Measurements from ENCODE around the gene PITPNC1. TPM values are rescaled to one million over a fixed set of nuclear protein-coding genes. Genes with fewer than 3 reads are reported as not detected.

Gene PITPNC1
- total RNA-seq, 1 donor from 2014 or later, result 32.1 TPM

- DNase-seq (ENCODE audit: low spot score), result peak; percentile 54
Measured at GRCh38 chr17:67546578-67547527, 169.8 kb downstream of the PITPNC1 start.

DNA sequence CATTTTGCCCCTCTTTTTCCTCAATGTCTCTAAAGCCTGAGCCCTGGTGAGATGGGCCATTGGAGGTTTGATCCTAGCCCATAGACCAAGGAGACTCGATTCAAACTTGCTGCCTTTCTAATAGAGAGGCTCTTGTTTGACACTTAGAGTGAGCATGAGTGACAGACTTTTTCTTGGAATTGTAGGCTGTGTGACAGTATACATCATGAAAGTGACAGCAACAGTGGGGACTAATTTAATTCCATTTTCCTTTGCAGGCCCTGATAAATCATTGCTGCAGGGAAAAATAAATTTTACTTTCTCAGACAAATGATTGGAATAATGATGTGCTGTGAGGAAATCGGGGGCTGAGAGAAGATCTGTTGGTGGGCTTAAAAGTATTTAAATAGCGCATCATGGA lies 171.6 kb downstream of the PITPNC1 start:
- DNase-seq (ENCODE audit: low spot score), result no peak

- no peak for DNase-seq (ENCODE audit: low spot score)
Measured at GRCh38 chr17:67549820-67550219, 172.7 kb downstream of the PITPNC1 start.

DNA sequence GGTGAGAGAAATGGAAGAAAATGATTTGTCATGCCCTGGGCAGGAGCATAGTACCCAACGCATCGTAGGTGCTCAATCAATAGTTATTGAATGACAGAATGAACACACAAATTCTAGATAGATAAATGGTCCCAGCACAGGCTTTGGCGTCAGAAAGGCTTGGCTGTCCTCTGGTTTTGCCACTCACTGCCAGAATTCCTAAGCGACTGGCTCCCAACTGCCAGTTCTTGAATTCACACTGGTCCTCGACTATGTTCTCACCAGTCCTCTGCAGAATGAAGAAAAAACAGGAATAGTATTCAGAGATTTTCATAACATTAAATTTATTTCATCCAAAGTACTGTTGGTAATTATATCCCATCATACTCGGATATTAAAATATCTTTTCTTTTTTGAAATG lies 177.6 kb downstream of the PITPNC1 start:
- DNase-seq (ENCODE audit: low spot score), result no peak

- DNase-seq (ENCODE audit: low spot score), result no peak
Measured at GRCh38 chr17:67555855-67556254, 178.8 kb downstream of the PITPNC1 start.

DNA sequence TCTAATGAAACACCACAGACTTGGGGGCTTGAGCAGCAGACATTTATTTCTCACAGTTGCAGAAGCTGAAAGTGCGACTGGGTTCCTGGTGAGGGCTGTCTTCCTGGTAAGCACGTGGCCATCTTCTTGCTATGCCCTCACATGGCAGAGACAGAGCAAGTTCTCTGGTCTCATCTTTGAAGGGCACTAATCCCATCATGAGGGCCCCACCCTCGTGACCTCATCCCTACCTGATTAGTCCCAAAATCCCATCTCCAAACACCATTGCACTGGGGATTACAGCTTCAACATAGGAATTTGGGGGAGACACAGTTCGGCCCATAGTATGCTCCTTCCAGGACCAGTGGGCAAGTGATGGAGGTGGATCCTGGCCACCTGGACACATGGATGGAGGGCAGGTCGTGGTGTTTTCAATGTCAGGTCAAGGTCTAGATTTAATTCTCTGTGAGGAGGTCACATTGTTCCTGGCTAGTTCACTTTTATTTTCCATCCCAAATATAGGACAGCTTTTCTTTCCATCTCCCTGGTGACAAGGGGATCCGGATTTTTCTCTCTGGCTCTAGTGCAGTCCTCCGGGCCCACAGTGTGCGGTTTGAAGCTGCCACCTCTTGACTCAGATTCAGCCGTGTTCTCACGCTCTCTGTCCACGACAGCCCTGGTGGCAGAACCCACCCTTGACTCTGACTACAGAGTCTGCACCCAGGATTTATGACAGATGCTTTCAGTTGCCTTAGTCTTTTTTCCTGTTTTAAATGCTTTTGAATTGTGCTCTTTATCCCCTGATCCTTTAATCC lies 180.2 kb downstream of the PITPNC1 start:
- DNase-seq (ENCODE audit: low spot score), result no peak

DNA sequence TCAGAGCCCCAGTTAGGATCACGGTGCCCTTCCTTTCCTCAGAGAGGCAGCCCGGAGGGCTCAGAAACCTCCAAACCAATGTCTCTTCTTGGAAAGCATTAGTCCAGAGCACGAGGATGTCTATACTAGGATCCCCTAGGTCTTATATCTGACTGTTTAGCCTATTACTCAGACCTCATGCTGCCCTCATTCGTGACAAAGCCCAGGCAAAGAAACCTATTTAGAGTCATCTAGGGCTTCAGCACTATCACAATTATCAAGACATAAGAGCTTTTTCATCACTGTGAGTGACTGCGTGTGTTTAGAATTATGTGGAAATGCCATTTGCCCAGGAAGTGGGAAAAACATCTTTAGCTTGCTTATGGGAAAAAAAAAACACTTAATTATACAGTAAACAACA lies 180.8 kb downstream of the PITPNC1 start:
- DNase-seq (ENCODE audit: low spot score), result no peak

DNA sequence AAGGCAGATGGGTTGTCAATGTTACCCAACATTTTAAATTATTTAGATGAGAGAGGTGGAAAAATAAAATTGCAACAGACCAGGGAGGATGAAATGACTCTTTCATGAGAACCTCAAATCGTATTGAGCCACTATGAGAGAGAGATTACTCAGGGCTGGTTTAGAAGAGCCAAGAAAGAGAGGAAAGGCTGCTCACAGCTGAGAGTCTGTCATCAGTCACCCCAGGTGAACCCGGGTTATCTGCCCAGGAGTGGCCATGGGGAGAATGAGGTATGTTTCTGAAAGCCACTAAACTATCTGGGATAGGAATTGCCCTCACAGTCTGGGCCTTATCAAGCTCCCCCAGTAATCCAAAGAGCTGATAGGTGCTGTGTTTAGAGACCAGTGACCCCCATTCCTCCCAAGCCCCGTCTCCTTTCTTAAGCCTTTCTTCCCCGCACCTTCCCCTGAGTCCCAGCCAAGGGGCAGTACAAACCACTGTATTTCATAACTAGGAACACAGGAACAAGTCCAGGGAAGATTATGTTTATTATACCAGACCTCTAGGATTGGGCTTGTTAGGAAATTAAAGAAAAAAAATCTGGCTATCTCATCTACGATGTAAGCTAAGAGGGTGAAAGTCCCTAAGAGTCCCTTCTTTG lies 181.8 kb downstream of the PITPNC1 start:
- no peak for DNase-seq (ENCODE audit: low spot score)

- DNase-seq (ENCODE audit: low spot score), result no peak
Measured at GRCh38 chr17:67559381-67559966, 182.4 kb downstream of the PITPNC1 start.

GRCh38 chr17:67562005-67562404 lies 184.9 kb downstream of the PITPNC1 start:
- no peak for DNase-seq (ENCODE audit: low spot score)

DNA sequence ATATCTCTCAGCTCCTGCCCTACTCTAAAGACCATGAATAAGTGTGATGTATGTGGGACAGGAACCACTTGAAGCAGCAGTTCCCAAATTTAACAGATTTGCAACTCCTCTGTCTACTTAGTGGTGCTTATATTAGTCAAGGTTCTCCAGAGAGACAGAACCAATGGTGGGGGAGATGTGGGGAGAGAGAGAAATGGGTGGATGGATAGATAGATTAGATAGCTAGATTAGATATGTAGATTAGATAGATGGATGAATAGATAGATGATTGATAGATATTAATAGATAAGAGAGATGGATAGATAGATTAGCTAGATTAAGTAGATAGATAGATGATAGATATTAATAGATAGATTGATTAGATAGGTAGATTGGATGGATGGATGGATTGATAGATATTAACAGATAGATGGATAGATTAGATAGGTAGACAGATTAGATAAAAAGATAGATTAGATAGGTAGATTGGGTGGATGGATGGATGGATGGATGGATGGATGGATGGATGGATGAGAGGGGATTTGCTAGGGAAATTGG lies 186.7 kb downstream of the PITPNC1 start:
- DNase-seq (ENCODE audit: low spot score), result no peak

DNA sequence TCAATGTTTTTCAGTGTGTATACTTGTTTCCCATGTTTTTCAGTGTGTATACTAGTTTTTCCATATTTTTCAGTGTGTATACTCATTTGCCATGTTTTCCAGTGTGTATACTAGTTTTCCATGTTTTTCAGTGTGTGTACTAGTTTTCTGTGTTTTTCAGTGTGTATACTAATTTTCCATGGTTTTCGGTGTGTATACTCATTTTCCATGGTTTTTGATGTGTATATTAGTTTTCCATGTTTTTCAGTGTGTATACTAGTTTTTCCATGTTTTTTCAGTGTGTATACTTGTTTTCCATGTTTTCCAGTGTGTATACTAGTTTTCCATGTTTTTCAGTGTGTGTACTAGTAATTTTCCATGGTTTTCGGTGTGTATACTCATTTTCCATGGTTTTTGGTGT lies 188.0 kb downstream of the PITPNC1 start:
- no peak for DNase-seq (ENCODE audit: low spot score)

- no peak for DNase-seq (ENCODE audit: low spot score)
Measured at GRCh38 chr17:67566656-67567055, 189.6 kb downstream of the PITPNC1 start.

DNA sequence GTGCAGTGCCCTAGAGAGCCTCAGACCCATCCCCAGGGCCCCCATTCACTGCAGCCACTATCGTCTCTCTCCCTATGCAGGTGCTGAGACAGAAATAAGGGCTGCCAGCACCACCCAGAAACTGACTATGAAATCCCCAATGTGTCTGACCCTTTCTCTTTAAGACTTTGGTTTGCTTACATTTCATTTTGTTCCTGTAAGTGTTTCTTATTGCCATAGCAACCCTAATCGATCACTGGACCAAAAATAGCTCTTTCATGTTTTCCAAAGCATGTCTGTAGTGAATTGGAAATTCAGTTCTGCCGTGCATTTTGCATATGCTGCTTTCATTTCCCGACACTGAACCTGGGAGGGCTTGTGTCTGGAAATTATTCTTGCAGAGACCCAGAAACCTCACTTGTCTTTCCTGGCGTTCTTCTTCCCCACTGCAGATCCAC lies 192.0 kb downstream of the PITPNC1 start:
- no peak for DNase-seq (ENCODE audit: low spot score)

DNA sequence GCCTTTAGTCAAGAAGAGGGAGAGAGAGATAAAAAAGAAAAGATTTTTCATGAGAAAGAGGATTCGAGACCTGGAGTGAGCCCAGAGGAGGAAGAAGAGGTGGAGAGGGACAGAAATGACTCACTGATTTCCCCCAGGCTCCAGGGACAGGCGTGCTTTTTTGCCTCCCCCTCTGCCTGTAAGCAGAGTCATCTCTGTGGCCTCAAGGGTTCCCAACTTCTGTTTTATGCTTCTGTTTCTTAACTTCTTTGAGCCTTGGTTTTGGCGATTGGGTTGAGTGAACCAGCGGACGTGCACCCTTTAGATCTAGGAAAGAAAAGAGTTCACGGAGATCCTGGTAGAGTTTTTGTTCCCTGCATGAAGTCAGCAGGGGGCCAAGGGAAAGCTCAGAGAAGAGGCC lies 192.8 kb downstream of the PITPNC1 start:
- DNase-seq (ENCODE audit: low spot score), result no peak

DNA sequence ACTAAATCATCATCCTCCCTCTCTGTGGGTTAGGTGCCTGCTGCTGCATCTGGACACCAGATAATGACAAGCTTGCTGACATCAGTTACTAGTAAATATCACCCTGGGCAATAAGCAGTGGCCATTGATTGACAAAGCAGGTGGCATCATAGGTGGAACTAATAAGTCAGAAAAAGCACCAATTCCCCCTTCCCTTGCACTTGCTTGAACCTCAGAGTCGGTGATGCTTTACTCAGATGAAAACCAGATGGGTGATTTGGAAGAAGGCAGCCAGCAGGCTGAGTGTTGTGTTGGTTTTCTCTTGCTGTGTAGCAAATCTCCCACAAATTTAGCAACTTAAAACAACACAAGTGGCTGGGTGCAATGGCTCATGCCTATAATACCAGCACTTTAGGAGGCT lies 193.7 kb downstream of the PITPNC1 start:
- DNase-seq (ENCODE audit: low spot score), result no peak

GRCh38 chr17:67571478-67571877 lies 194.4 kb downstream of the PITPNC1 start:
- DNase-seq (ENCODE audit: low spot score), result no peak

- no peak for DNase-seq (ENCODE audit: low spot score)
Measured at GRCh38 chr17:67573987-67574657, 197.0 kb downstream of the PITPNC1 start.

DNA sequence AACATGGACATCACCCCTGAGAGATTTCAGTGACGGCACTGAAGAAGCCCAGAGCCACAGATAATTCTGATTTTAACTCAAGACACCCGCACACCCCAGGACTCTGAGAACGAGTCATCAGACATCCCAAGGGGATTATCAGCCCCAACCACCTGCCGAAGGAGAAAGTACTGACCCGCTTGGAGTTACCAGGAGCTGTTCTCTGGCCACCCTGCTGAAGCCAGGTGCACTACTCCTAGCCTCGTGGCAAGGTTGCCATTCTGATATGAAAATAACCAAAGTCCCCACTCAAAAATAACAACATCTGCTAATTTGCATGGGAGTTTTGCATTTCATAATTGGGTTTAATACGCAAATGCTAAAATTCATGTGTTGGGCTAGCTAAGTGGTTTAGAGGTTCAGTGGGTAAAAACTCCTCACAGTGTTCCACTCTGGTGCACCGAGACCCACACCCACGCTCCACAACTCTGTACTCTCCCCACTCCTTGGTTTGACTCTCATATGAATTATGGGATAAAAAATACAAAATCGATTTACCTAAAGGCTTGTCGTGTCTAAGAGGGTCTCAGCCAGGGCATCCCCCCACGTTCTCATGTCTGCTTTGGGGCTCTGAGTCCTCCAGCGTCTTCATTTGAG lies 197.7 kb downstream of the PITPNC1 start:
- no peak for DNase-seq (ENCODE audit: low spot score)

DNA sequence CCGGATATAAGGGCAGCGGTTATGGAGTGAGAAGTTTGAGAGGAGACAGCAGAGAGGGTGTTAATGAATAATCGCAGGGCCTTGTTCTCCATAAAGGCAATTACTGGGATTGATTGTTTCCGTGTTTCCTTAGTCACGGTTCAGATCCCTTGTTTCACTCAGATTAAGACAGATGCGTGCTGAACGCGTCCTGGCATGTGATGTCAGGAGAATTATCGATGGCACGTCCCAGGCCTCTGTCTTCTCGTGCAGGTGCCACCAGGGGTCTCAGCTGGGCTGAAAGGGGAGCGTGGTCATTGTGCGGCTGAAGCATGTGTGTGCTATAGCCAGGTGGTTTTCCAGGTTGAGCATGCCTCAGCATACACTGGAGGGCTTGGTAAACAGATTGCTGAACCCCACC lies 198.2 kb downstream of the PITPNC1 start:
- DNase-seq (ENCODE audit: low spot score), result peak; percentile 58

All from ureter (tissue), 1 donor.